Gastroesophageal sphincter (tissue), 3 donors: ENCODE measurements around the gene SUPT3H.

Source experiments
- POLR2A ChIP-seq, 2 donors: fragments of 450-650 bp; IDR thresholded peaks; one replicate each; pipeline ENCODE4 v1.6.1; 2017; ENCODE audit warnings: antibody characterized with exemption in 2 of 2, mild to moderate bottlenecking in 2 of 2, moderate library complexity in 1 of 2
- TF ChIP-seq, protein P1 (sequence below), 4 experiments: fragments of 200-600 bp in 2 of 4; fragments of 450-650 bp in 2 of 4; sonication (generic) in 1 of 4; IDR thresholded peaks; one replicate each; pipeline ENCODE4 v1.5.1; 2017 to 2019; ENCODE audit warnings: antibody characterized with exemption in 4 of 4, mild to moderate bottlenecking in 2 of 4, moderate library complexity in 2 of 4

DNA sequence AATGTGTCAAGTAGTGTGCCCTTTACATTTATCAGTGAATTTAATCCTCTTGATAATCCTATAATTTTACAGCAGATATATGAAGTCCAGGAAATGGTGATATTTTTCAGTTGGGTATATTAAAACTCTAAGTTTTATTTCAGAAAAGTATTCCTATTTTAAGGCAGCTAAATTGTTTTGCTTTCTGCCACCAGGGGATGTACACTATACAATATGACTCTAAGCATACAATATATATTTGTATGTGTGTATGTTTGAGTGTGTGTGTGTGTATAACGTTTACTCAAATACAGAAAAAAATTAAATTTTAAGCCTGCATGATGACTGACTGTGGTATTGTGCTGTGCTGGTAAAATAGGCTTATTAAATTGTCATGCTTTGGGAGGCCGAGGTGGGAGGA lies 151.7 kb downstream of the SUPT3H start:
- TF ChIP-seq POLR2A (IDR thresholded peaks at IDR 0.05), result no peak
- TF ChIP-seq, protein P1, sequence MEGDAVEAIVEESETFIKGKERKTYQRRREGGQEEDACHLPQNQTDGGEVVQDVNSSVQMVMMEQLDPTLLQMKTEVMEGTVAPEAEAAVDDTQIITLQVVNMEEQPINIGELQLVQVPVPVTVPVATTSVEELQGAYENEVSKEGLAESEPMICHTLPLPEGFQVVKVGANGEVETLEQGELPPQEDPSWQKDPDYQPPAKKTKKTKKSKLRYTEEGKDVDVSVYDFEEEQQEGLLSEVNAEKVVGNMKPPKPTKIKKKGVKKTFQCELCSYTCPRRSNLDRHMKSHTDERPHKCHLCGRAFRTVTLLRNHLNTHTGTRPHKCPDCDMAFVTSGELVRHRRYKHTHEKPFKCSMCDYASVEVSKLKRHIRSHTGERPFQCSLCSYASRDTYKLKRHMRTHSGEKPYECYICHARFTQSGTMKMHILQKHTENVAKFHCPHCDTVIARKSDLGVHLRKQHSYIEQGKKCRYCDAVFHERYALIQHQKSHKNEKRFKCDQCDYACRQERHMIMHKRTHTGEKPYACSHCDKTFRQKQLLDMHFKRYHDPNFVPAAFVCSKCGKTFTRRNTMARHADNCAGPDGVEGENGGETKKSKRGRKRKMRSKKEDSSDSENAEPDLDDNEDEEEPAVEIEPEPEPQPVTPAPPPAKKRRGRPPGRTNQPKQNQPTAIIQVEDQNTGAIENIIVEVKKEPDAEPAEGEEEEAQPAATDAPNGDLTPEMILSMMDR (IDR thresholded peaks at IDR 0.05), result no peak
